HepG2 (cell line): ENCODE results near the gene CCT3.

ENCODE experiments used
- EP300 ChIP-seq, 3 experiments: sonication (generic) in 1 of 3; formaldehyde crosslinking in 1 of 3; IDR thresholded peaks; 2 replicates each; pipeline versions ENCODE4 v1.5.1 to v1.6.1; 2011 to 2020; ENCODE audit warnings: low read depth in 2 of 3, low read length in 2 of 3, borderline replicate concordance in 1 of 3, improper control_type of control experiment in 1 of 3, mild to moderate bottlenecking in 1 of 3, missing genetic modification reagents in 1 of 3, moderate library complexity in 1 of 3
- MXI1 ChIP-seq: IDR thresholded peaks from 3 replicates; pipeline ENCODE4 v1.6.1; 2012; ENCODE audit warnings: low read depth, low read length, inconsistent platforms, borderline replicate concordance
- ZNF317 ChIP-seq: sonication (generic); formaldehyde crosslinking; IDR thresholded peaks from 2 replicates; pipeline ENCODE4 v1.5.0; 2020; ENCODE audit warnings: mild to moderate bottlenecking, missing genetic modification reagents
- TF ChIP-seq, protein P1 (sequence below): sonication (generic); formaldehyde crosslinking; IDR thresholded peaks from 2 replicates; pipeline ENCODE4 v1.5.0; 2020; ENCODE audit warnings: mild to moderate bottlenecking, missing genetic modification reagents, moderate library complexity

DNA sequence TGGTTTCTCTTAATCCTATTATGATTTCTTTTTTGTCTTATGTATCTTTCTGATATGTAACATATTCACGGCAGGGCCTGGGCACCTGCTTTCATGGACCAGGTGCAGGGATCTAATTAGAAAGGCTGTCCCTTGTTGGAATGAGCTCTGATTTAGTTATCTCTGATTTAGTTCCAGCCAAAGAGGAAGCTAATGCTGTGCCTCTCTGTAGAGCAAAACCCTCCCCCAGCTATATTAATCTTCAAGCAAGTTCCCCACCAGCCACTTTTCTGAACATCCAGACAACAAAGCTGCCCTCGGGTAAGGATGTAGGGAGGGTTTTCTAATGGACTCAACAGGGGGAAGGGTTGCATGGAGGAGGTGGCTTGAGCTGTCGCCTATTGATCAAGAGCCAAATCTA, 6.3 kb upstream of the CCT3 start:
- TF ChIP-seq, protein P1, sequence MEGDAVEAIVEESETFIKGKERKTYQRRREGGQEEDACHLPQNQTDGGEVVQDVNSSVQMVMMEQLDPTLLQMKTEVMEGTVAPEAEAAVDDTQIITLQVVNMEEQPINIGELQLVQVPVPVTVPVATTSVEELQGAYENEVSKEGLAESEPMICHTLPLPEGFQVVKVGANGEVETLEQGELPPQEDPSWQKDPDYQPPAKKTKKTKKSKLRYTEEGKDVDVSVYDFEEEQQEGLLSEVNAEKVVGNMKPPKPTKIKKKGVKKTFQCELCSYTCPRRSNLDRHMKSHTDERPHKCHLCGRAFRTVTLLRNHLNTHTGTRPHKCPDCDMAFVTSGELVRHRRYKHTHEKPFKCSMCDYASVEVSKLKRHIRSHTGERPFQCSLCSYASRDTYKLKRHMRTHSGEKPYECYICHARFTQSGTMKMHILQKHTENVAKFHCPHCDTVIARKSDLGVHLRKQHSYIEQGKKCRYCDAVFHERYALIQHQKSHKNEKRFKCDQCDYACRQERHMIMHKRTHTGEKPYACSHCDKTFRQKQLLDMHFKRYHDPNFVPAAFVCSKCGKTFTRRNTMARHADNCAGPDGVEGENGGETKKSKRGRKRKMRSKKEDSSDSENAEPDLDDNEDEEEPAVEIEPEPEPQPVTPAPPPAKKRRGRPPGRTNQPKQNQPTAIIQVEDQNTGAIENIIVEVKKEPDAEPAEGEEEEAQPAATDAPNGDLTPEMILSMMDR = no peak
- TF ChIP-seq ZNF317 (CRISPR knock-in tag) = no peak
- no peak for TF ChIP-seq EP300 (IDR thresholded peaks at IDR 0.05; ENCODE audit: low read depth in 2 of 2, low read length in 2 of 2)
- TF ChIP-seq EP300 (CRISPR knock-in tag; IDR thresholded peaks at IDR 0.05; ENCODE audit: borderline replicate concordance) = no peak
- no peak for TF ChIP-seq MXI1
